Activated T-cell treated with anti-CD3 and anti-CD28 coated beads, Interleukin-2, amount 50 U/mL, for 24 hours (primary cell): ENCODE results near the gene RASA2.

ENCODE experiments used
- DNase-seq: peaks from one replicate; pipeline ENCODE4 v3.0.0-alpha.2; 2020
- H3K27ac Mint-ChIP-seq: 2 replicates; pipeline ENCODE4 v1.8.0; 2020; ENCODE audit warnings: mild to moderate bottlenecking, mixed read lengths
- H3K27me3 Mint-ChIP-seq: 2 replicates; pipeline ENCODE4 v1.8.0; 2020; ENCODE audit warnings: mixed read lengths
- H3K36me3 Mint-ChIP-seq: 2 replicates; pipeline ENCODE4 v1.8.0; 2020; ENCODE audit warnings: low read depth, mixed read lengths
- H3K4me1 Mint-ChIP-seq: 2 replicates; pipeline ENCODE4 v1.8.0; 2020; ENCODE audit warnings: low read depth, mixed read lengths
- H3K4me3 Mint-ChIP-seq: 2 replicates; pipeline ENCODE4 v1.8.0; 2020; ENCODE audit warnings: mild to moderate bottlenecking, moderate library complexity, mixed read lengths
- H3K9me3 Mint-ChIP-seq: 2 replicates; pipeline ENCODE4 v1.8.0; 2020; ENCODE audit warnings: mixed read lengths

The RASA2 gene

GRCh38 chr3:141498598-141499223 is 11.9 kb downstream of the RASA2 start:
- Mint-ChIP-seq H3K4me1 (peaks cover 36% of the 10 kb centered on the region), H3K4me3 (peak overlapping the region; percentile 72), H3K27me3 (no peaks in the 10 kb centered on the region), H3K27ac (peak overlapping the region; percentile 98), H3K9me3 (peaks cover 2% of the 10 kb centered on the region), H3K36me3 (peaks cover 48% of the 10 kb centered on the region)
- peak; percentile 80 for DNase-seq

GRCh38 chr3:141499284-141499683 is 12.5 kb downstream of the RASA2 start:
- H3K4me1 Mint-ChIP-seq: peaks cover 31% of the 10 kb centered on the region
- H3K9me3 Mint-ChIP-seq: peaks cover 2% of the 10 kb centered on the region
- H3K27me3 Mint-ChIP-seq: no peaks in the 10 kb centered on the region
- no peak for DNase-seq
- peak overlapping the region; percentile 98 for H3K27ac Mint-ChIP-seq
- H3K36me3 Mint-ChIP-seq: peaks cover 44% of the 10 kb centered on the region
- H3K4me3 Mint-ChIP-seq: peak overlapping the region; percentile 72

DNA sequence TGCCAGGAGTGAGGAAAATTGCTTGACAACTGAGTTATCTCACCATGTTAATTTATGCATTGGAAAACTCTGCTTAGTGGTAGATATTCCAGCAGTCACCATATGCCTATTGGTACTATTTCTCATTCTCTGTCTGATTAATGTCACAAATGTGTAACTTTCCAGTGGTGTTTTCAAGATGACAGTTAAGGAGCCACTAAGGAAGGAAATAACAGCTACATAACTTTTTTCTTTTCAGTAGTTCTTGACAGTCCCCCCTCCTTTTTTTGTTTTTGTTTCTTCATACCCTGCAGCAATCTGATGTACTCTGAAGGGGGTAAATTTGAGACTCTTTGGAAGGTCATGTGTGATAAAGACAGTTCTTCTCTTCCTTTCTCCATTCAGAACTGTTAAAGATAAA is 13.1 kb downstream of the RASA2 start:
- Mint-ChIP-seq H3K4me3 (peak overlapping the region; percentile 72), H3K27ac (peak overlapping the region; percentile 98), H3K9me3 (peaks cover 2% of the 10 kb centered on the region), H3K27me3 (no peaks in the 10 kb centered on the region), H3K36me3 (peaks cover 39% of the 10 kb centered on the region), H3K4me1 (peaks cover 24% of the 10 kb centered on the region)
- no peak for DNase-seq

- H3K36me3 Mint-ChIP-seq: peaks cover 35% of the 10 kb centered on the region
- H3K27me3 Mint-ChIP-seq: no peaks in the 10 kb centered on the region
- H3K9me3 Mint-ChIP-seq: peaks cover 2% of the 10 kb centered on the region
- peak overlapping the region; percentile 72 for H3K4me3 Mint-ChIP-seq
- DNase-seq: no peak
- H3K27ac Mint-ChIP-seq: peak overlapping the region; percentile 98
- peaks cover 19% of the 10 kb centered on the region for H3K4me1 Mint-ChIP-seq
Observed at GRCh38 chr3:141500397-141500796, 13.6 kb downstream of the RASA2 start.

DNA sequence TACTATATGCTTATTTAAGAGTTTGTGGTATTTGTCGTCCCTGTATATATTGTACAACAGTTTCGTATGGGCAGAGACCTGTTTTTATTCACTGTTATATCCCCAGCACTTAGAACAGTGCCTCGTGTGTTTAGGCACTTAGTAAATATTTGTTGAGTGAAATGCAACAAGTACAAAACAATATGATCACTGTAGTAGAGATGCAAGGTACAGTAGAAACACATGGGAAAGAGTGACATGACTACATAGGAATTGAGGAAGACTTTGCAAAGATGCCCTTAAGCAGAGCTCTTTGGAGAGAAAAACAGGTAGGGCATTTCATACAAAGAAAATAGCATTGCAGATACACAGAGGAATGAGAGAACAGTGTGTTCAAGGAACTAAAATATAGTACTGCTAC is 18.3 kb downstream of the RASA2 start:
- Mint-ChIP-seq H3K27ac (no peak overlapping the region), H3K27me3 (no peaks in the 10 kb centered on the region), H3K9me3 (no peaks in the 10 kb centered on the region), H3K4me3 (no peak overlapping the region), H3K4me1 (peaks cover 30% of the 10 kb centered on the region), H3K36me3 (peaks cover 33% of the 10 kb centered on the region)
- no peak for DNase-seq

DNA sequence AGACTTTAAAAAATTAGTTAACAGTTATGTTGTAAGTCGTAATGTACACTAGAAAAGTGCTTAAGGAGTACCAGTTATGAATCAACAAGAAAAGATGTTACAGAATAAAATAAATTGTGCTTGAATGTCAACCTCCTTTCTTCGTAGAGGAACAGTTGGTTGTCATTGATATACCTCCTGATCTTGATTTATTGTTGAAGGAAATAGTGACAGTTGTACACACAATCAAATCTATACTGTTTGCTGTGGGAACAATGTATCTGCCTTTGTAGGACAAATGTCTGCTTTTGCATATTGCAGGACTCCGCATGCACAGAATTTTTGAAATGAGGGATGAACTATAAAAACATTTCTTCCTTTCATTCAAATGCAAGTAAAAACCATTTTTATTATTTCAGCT is 19.2 kb downstream of the RASA2 start:
- no peaks in the 10 kb centered on the region for H3K9me3 Mint-ChIP-seq
- H3K4me3 Mint-ChIP-seq: no peak overlapping the region
- H3K36me3 Mint-ChIP-seq: peaks cover 42% of the 10 kb centered on the region
- no peak for DNase-seq
- no peaks in the 10 kb centered on the region for H3K27me3 Mint-ChIP-seq
- H3K27ac Mint-ChIP-seq: no peak overlapping the region
- H3K4me1 Mint-ChIP-seq: peaks cover 40% of the 10 kb centered on the region

GRCh38 chr3:141507392-141508066 is 20.7 kb downstream of the RASA2 start:
- no peak for DNase-seq
- Mint-ChIP-seq H3K4me3 (no peak overlapping the region), H3K27me3 (no peaks in the 10 kb centered on the region), H3K27ac (peak overlapping the region; percentile 80), H3K4me1 (peaks cover 51% of the 10 kb centered on the region), H3K36me3 (peaks cover 47% of the 10 kb centered on the region), H3K9me3 (no peaks in the 10 kb centered on the region)

GRCh38 chr3:141508067-141508436 is 21.2 kb downstream of the RASA2 start:
- H3K27ac Mint-ChIP-seq: peak overlapping the region; percentile 76
- no peak for DNase-seq
- H3K27me3 Mint-ChIP-seq: no peaks in the 10 kb centered on the region
- no peaks in the 10 kb centered on the region for H3K9me3 Mint-ChIP-seq
- H3K4me3 Mint-ChIP-seq: no peak overlapping the region
- H3K4me1 Mint-ChIP-seq: peaks cover 56% of the 10 kb centered on the region
- peaks cover 52% of the 10 kb centered on the region for H3K36me3 Mint-ChIP-seq

DNA sequence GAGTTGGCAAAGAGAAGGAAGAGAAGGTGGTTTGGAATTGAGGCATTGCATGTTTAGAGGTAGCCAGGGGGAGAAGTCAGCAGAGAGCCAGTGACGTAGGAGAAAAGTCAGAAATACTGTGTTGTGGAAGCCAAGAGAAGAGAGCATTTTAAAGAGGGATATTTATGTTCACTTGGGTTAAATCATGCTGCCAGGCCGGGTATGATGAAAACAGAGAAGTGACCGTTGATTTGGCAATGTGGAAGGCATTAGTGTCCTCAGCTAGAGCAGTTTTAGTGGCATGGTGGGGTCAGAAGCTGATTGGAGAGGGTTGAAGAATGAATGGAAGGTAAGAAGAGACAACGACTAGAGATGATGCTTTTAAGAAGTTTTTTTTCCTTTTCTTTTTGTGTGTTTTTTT is 24.5 kb downstream of the RASA2 start:
- no peak overlapping the region for H3K27ac Mint-ChIP-seq
- H3K9me3 Mint-ChIP-seq: peaks cover 1% of the 10 kb centered on the region
- H3K4me1 Mint-ChIP-seq: peaks cover 76% of the 10 kb centered on the region
- peaks cover 79% of the 10 kb centered on the region for H3K36me3 Mint-ChIP-seq
- DNase-seq: no peak
- H3K27me3 Mint-ChIP-seq: no peaks in the 10 kb centered on the region
- no peak overlapping the region for H3K4me3 Mint-ChIP-seq

- peaks cover 10% of the 10 kb centered on the region for H3K9me3 Mint-ChIP-seq
- H3K27ac Mint-ChIP-seq: peak overlapping the region; percentile 41
- H3K36me3 Mint-ChIP-seq: peaks cover 89% of the 10 kb centered on the region
- H3K4me1 Mint-ChIP-seq: peaks cover 64% of the 10 kb centered on the region
- H3K4me3 Mint-ChIP-seq: no peak overlapping the region
- H3K27me3 Mint-ChIP-seq: no peaks in the 10 kb centered on the region
- no peak for DNase-seq
Observed at GRCh38 chr3:141514382-141514781, 27.6 kb downstream of the RASA2 start.

DNA sequence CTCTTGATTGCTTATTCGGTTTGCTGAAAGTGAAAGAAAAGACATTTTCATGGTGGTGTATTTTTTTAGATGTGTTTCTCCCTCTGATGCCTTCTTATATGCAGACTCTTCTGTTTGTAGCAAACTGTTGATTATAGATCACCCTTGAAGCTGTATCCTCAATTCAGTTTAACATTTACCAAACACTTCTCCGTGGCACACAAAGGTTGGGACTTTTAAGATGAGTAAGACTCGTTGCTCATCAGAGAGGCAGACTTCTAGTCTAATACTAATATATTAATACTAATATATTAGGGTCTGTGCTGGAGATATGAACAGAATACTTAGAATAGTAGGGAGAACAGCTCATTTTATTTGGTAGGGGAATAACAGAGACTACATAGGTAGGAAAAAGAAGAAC is 32.8 kb downstream of the RASA2 start:
- Mint-ChIP-seq H3K4me1 (peaks cover 59% of the 10 kb centered on the region), H3K9me3 (peaks cover 10% of the 10 kb centered on the region), H3K27me3 (no peaks in the 10 kb centered on the region), H3K27ac (peak overlapping the region; percentile 83), H3K4me3 (no peak overlapping the region), H3K36me3 (peaks cover 83% of the 10 kb centered on the region)
- DNase-seq: no peak

DNA sequence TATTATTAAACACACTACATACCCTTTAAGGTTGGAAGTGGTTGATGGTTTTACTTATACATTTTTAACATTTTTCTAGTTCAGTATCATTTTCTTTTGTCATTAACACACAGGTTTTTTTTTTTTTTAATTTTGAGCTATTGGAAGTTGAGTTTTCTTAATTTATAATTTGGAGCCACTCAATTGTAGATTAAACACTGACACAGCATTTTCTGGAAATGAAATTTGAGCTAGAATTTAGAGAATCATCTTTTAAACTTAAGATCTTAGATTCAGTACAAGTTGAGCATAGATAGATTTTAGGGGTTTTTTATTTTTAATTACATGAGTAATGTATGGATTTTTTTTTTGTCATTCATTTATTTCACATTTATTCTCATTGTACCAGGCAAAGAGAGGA is 35.0 kb downstream of the RASA2 start:
- peak overlapping the region; percentile 60 for H3K27ac Mint-ChIP-seq
- no peak overlapping the region for H3K4me3 Mint-ChIP-seq
- peaks cover 70% of the 10 kb centered on the region for H3K4me1 Mint-ChIP-seq
- H3K27me3 Mint-ChIP-seq: no peaks in the 10 kb centered on the region
- peaks cover 5% of the 10 kb centered on the region for H3K9me3 Mint-ChIP-seq
- peaks cover 82% of the 10 kb centered on the region for H3K36me3 Mint-ChIP-seq
- no peak for DNase-seq

- H3K4me1 Mint-ChIP-seq: peaks cover 82% of the 10 kb centered on the region
- H3K36me3 Mint-ChIP-seq: peaks cover 74% of the 10 kb centered on the region
- no peak overlapping the region for H3K4me3 Mint-ChIP-seq
- no peaks in the 10 kb centered on the region for H3K9me3 Mint-ChIP-seq
- no peak for DNase-seq
- H3K27ac Mint-ChIP-seq: peak overlapping the region; percentile 61
- no peaks in the 10 kb centered on the region for H3K27me3 Mint-ChIP-seq
Observed at GRCh38 chr3:141523615-141524375, 37.0 kb downstream of the RASA2 start.

GRCh38 chr3:141524988-141525387 is 38.2 kb downstream of the RASA2 start:
- Mint-ChIP-seq H3K9me3 (no peaks in the 10 kb centered on the region), H3K27ac (peak overlapping the region; percentile 75), H3K4me3 (no peak overlapping the region), H3K27me3 (no peaks in the 10 kb centered on the region), H3K4me1 (peaks cover 82% of the 10 kb centered on the region), H3K36me3 (peaks cover 71% of the 10 kb centered on the region)
- no peak for DNase-seq

DNA sequence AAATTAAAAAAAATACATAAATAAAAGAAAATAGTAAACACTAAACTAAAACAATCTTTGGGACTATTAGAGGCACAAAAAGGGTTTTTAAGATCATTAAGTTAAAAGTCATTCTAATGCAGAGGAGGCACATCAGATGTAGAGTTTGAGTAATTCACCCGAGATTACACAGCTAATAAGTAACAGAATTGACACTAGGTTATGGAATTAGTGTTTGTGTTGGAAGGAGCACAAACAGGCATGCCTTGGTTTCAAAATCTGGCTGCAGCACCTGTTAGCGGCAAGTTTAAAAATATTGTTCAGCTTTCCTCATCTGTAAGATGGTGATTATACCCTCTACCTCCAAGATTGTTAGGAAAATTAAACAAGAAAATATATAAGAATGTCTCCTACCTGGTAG is 39.0 kb downstream of the RASA2 start:
- Mint-ChIP-seq H3K4me1 (peaks cover 84% of the 10 kb centered on the region), H3K4me3 (no peak overlapping the region), H3K9me3 (no peaks in the 10 kb centered on the region), H3K27ac (peak overlapping the region; percentile 73), H3K27me3 (no peaks in the 10 kb centered on the region), H3K36me3 (peaks cover 73% of the 10 kb centered on the region)
- DNase-seq: no peak
